Nephron (organoid): ENCODE data around the gene TNFAIP2.

ENCODE experiments used
- H3K27ac Mint-ChIP-seq, 3 experiments: 2 replicates each; pipeline ENCODE4 v1.8.0; 2020; ENCODE audit warnings: mixed read lengths in 3 of 3, mild to moderate bottlenecking in 2 of 3, moderate library complexity in 1 of 3
- H3K27me3 Mint-ChIP-seq: 2 replicates; pipeline ENCODE4 v1.8.0; 2021; ENCODE audit warnings: low read depth, mild to moderate bottlenecking, moderate library complexity, mixed read lengths
- H3K36me3 Mint-ChIP-seq: 2 replicates; pipeline ENCODE4 v1.8.0; 2020; ENCODE audit warnings: low read depth, mixed read lengths
- H3K4me1 Mint-ChIP-seq: 2 replicates; pipeline ENCODE4 v1.8.0; 2020; ENCODE audit warnings: mixed read lengths
- H3K4me3 Mint-ChIP-seq, 3 experiments: 2 replicates each; pipeline ENCODE4 v1.8.0; 2020; ENCODE audit warnings: mild to moderate bottlenecking in 3 of 3, mixed read lengths in 3 of 3, moderate library complexity in 2 of 3
- H3K9me3 Mint-ChIP-seq: 2 replicates; pipeline ENCODE4 v1.8.0; 2020; ENCODE audit warnings: mixed read lengths
- CTCF ChIP-seq, 3 experiments: fragments of 200-600 bp; sonication (generic); IDR thresholded peaks; one replicate each; pipeline ENCODE4 v1.5.0; 2021; ENCODE audit warnings: antibody characterized with exemption in 3 of 3; ENCODE audit not compliant: unreplicated experiment in 3 of 3

The TNFAIP2 gene

GRCh38 chr14:103101963-103102688 is 21.1 kb upstream of the TNFAIP2 start:
- Mint-ChIP-seq H3K4me1 (peaks cover 21% of the 10 kb centered on the region), H3K27ac (no peak overlapping the region), H3K27me3 (peaks cover 26% of the 10 kb centered on the region), H3K9me3 (no peaks in the 10 kb centered on the region), H3K4me3 (no peak overlapping the region), H3K36me3 (no peaks in the 10 kb centered on the region)
- TF ChIP-seq CTCF (IDR thresholded peaks at IDR 0.05; ENCODE audit: unreplicated experiment in 3 of 3), result no peak

GRCh38 chr14:103102689-103103260 is 20.5 kb upstream of the TNFAIP2 start:
- Mint-ChIP-seq H3K4me1 (peaks cover 21% of the 10 kb centered on the region), H3K27ac (no peak overlapping the region), H3K27me3 (peaks cover 23% of the 10 kb centered on the region), H3K36me3 (no peaks in the 10 kb centered on the region), H3K4me3 (no peak overlapping the region), H3K9me3 (no peaks in the 10 kb centered on the region)
- no peak for TF ChIP-seq CTCF (IDR thresholded peaks at IDR 0.05; ENCODE audit: unreplicated experiment in 3 of 3)

GRCh38 chr14:103103461-103104388 is 19.5 kb upstream of the TNFAIP2 start:
- Mint-ChIP-seq H3K27me3 (peaks cover 23% of the 10 kb centered on the region), H3K9me3 (no peaks in the 10 kb centered on the region), H3K4me1 (peaks cover 23% of the 10 kb centered on the region), H3K27ac (no peak overlapping the region), H3K4me3 (peak overlapping the region; percentile 39 to 75 (median 73)), H3K36me3 (no peaks in the 10 kb centered on the region)
- peak in 1 of 3 experiments; percentile 12 for TF ChIP-seq CTCF (IDR thresholded peaks at IDR 0.05; ENCODE audit: unreplicated experiment in 3 of 3)

- H3K36me3 Mint-ChIP-seq, result no peaks in the 10 kb centered on the region
- TF ChIP-seq CTCF (IDR thresholded peaks at IDR 0.05; ENCODE audit: unreplicated experiment in 3 of 3), result no peak
- no peaks in the 10 kb centered on the region for H3K9me3 Mint-ChIP-seq
- H3K4me3 Mint-ChIP-seq, result no peak overlapping the region
- H3K27ac Mint-ChIP-seq, result no peak overlapping the region
- peaks cover 23% of the 10 kb centered on the region for H3K27me3 Mint-ChIP-seq
- H3K4me1 Mint-ChIP-seq, result peaks cover 25% of the 10 kb centered on the region
These were observed 18.9 kb upstream of the TNFAIP2 start for GRCh38 chr14:103104389-103104653.

GRCh38 chr14:103104654-103105452 is 18.4 kb upstream of the TNFAIP2 start:
- Mint-ChIP-seq H3K4me1 (peaks cover 25% of the 10 kb centered on the region), H3K9me3 (no peaks in the 10 kb centered on the region), H3K36me3 (no peaks in the 10 kb centered on the region), H3K27me3 (peaks cover 23% of the 10 kb centered on the region), H3K4me3 (peak overlapping the region; percentile 30 to 60 (median 59)), H3K27ac (peak overlapping the region in 2 of 3 experiments; percentile 7 to 8)
- peak; percentile 88 to 91 (median 89) for TF ChIP-seq CTCF (IDR thresholded peaks at IDR 0.05; ENCODE audit: unreplicated experiment in 3 of 3)
